GM10847 (cell line): Measurements from ENCODE around the gene MAP3K9.

Experiments used
- POLR2A ChIP-seq: IDR thresholded peaks from 2 replicates; pipeline ENCODE4 v1.6.1; 2011; ENCODE audit not compliant: insufficient read length; ENCODE audit errors: extremely low read depth

Gene MAP3K9

DNA sequence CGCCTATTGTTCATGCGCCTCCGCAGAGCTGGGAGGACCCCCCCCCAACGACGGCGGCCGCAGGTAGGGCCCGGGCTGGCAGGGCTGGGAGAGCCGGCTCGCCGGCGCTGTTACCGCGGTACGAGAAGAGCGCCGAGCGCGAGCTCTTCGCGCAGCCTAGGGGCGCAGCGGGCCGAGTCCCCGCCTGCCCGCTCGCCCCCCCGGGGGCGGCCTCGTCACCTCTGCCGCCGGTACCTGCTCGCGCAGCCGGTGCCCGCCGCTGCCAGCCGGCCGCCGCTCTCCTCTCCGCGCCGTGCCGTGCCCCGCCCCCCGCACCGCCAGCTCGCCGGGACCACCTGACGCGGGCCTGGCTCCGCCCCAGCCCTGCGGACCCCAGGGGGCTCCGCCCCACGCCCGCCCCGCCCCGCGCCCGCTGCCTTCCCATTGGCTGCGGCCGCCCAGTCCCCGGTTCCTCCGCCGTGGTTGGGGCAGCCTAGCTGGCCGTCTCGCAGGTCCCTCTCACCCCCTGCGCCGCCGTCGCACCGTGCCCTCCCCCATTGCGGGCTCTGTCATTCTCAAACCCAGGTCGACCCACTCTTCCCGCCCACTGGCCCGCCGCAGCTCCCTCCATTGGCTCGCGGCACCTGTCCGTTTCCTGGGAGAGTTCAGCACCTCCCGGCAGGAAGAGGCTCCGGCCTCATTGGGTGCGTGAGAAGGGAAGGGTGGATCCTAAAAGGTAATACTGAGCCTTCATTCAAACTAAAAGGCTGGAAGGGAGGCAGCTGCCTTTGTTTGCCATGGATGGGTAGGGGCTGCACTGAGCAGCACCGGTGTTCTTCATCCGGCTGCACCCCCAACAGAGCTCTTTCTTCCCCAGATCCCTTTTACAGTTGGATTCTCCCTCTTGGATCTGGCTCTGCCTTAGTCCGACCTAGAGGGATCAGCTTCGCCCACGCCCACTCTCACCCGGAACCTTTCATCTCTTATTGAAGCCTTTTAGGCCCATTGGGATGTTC lies at the start of gene MAP3K9:
Gene MAP3K9 (minus strand): TSS at position 289 of the 995 bp plus-strand sequence. CDS start 342 bp downstream, outside the sequence.
- no peak for TF ChIP-seq POLR2A

- no peak for TF ChIP-seq POLR2A
Observed at GRCh38 chr14:70858641-70859040, 49.3 kb upstream of the MAP3K9 start.

GRCh38 chr14:70857496-70857890 lies 48.2 kb upstream of the MAP3K9 start:
- no peak for TF ChIP-seq POLR2A

DNA sequence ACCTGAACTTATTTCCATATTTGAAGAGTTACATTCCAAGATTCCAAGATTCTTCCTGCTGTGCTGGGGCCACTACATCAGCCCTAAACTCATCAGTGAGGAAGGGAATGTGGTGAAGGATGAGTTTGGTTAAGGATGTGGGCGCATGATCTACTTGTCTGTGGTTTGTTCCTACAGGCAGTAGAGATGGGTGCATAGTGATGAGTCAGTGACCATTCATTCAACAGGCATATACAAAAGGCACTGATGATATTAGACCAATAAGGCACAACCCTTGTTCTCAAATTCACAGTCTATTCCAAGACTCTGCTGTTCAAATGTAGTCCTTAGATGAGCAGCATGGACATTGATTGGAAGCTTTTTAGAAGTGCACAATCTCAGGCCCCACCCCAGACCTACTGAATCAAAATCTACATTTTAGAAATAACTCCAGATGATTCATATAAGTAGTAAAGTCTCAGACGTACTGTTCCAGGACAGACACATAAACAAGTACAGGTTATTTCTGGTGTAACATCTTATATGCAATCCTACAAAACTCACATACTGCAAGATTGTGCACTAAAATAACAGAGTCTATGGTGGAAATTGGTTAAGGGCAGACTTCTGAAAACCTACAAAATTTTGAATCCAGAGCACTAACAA lies 47.7 kb upstream of the MAP3K9 start:
- no peak for TF ChIP-seq POLR2A

DNA sequence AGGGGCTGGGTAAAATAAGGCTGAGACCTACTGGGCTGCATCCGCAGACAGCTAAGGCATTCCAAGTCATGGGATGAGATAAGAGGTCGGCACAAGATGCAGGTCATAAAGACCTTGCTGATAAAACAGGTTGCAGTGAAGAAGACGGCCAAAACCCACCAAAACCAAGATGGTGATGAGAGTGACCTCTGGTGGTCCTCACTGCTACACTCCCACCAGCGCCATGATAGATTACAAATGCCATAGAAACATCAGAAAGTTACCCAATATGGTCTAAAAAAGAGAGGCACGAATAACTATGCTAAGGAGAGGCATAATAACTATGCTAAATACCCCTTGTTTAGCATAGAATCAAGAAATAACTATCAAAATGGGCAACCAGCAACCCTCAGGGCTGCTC lies 46.2 kb upstream of the MAP3K9 start:
- no peak for TF ChIP-seq POLR2A

DNA sequence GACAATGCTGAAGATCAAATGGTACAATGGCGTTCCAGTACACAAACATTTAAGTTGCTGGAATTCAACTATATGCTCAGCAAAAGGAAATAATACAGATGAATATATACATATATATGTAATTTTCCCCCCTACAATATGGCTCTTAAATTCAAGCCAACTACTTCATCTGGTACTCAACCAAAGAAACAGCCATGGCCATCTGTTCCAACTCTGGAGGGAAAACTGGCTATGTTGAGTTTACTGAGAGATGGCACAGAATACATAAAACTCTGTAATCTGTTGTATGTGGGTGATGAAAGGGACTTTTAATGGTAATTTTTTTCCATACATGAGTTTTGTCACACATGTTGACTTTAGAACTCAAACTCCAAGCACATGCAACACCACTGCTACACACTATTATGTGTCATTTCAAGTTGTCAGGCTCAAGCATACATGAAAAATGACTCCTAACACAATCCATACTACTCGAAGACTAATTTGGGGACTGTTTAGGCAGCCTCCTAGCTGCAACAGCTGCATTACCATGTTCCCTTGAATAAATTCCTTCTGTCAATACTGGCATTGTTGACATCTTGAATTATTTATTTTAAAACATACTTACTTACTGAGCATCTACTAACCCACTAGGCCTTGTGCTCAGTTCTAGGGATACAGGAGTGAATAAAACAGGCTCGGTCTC lies 38.2 kb upstream of the MAP3K9 start:
- no peak for TF ChIP-seq POLR2A

- TF ChIP-seq POLR2A = no peak
Observed at GRCh38 chr14:70845601-70846000, 36.3 kb upstream of the MAP3K9 start.

GRCh38 chr14:70842851-70843462 lies 33.6 kb upstream of the MAP3K9 start:
- no peak for TF ChIP-seq POLR2A

DNA sequence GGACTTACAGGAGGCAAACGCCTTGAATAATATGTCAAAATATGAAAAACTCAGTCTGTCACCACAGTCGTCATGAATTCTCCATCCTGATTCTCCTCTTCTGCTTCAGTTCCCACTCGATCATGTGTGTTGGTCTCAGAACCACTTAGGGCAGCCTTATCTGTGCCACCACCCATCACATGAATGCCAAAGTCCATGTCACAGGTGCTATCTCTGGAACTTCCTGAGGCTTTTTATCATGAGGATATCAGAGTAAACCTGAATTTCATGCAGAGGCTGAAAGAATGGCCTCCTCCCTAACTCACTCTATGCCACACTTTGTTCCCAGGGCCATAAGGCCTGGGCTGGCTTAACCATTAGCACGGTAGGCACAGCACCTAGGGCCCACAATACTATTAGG lies 28.8 kb upstream of the MAP3K9 start:
- TF ChIP-seq POLR2A = no peak

DNA sequence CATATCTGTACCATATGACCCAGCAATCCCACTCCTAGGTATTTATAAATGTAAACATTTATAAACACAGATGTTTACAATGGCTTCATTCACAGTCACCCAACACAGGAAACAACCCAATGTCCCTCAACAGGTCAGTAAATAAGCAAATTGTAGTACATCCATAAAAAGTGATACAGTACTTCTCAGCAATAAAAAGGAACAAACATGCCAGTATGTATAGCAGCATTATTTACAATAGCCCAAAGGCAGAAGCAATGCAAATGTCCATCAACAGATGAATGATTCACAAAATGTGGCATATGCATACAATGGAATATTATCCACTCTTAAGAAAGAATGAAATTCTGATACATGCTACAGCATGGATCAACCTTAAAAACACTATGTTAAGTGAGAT lies 27.6 kb upstream of the MAP3K9 start:
- TF ChIP-seq POLR2A = no peak

GRCh38 chr14:70833884-70834283 lies 24.6 kb upstream of the MAP3K9 start:
- no peak for TF ChIP-seq POLR2A

DNA sequence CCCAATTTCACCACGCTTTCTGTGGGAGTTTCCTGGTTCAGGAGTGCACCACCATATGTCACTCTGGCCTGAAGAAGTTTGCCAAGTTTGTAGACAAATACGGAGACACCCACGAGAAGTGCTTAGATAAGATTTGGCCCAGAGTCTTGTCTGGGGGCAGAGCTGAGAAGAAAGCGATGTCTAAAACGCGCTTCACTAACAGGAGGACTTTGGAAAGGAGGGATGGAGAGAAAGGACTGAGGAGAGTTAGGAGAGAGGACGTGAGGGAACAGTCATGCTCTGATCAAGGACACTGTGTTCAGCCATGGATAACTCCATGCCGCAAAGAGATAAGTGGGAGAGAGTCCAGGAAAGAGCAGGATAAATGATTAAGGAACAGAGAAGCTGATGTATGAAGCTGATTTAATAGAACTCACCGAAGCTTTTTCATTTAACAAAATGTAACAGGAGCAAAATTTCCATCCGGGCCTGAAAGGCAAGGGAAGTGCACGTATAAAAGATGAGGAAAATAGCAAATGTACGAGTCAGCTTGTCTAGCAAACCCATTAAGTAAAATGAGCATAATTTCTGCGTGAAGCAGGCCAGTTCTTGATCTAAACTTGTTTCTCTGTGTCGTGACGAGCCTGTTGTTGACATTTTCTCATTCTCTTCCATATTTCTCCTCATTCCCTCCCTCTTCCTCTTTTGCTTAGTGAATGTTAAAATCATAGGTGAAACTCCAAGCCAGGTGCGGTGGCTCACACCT lies 23.4 kb upstream of the MAP3K9 start:
- no peak for TF ChIP-seq POLR2A

DNA sequence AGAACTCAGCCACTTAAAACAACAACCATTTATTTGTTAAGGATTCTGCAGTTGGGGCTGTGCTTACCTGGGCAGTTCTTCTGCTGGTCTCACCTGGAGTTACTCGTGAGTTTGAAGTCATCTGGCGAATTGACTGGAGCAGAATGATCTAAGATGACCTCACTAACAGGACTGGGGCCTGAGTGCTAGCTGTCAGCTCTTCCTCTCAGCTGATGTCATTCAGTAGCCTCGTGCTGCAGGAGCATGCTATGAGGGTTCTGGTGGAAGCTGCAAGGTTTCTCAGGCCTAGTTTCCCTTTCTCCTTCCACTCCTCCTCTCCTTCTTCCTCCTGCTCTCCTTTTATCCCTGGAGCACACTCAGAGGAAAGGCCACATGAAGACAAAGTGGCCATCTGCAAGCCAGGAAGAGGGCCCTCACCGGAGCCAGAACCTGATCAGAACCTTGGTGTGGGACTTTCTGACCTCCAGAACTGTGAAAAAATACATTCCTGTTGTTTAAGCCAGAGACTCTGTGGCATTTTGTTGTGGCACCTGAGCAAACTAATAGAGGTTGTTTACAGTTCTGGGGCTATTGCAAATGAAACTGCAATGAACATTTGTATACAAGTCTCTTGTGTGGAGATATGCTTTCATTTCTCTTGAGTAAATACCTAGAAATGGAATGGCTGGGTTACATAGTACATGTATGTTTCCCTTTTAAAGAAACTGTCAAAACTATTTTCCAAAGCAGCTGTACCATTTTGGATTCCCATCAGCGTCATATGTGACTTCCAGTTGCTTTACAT lies 21.9 kb upstream of the MAP3K9 start:
- no peak for TF ChIP-seq POLR2A

- no peak for TF ChIP-seq POLR2A
Observed at GRCh38 chr14:70828188-70828587, 18.9 kb upstream of the MAP3K9 start.

DNA sequence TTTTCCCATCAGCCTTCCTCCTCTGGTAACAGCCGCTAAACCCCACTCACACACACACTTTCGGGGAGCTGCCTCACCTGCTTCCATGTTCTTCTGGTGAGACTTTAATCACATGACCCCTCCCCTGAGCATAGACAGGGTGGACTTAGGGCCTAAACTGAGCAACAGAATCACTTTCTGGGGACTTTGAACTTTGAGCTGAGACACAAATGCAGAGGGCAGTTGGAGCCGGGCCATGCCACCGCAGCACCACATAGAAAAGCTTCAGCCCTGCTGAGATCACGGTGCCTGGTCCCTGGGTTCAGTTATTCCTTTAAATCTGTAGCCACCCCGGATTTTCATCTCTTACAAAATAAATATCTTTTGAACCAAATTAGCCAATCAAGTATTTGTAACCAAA lies 18.4 kb upstream of the MAP3K9 start:
- TF ChIP-seq POLR2A = no peak
